Esophagus muscularis mucosa (tissue), 4 donors: Measurements from ENCODE around the gene IQCE. TPM values are rescaled to one million over a fixed set of nuclear protein-coding genes. Genes with fewer than 3 reads are reported as not detected.
A peak's percentile ranks its signal among the peaks of the same experiment; 100 is the strongest.

Experiments used
- DNase-seq: peaks from one replicate; pipeline ENCODE4 v3.0.0-alpha.2; 2017; ENCODE audit errors: extremely low spot score
- H3K27ac ChIP-seq, 4 donors: fragments of 200-600 bp; sonication (generic); replicated peaks in 1 of 4; 1 replicate in 3 of 4; 2 replicates in 1 of 4; pipeline ENCODE4 v1.5.1; 2016 to 2019; ENCODE audit warnings: mild to moderate bottlenecking in 1 of 4
- H3K27me3 ChIP-seq, 4 donors: fragments of 200-600 bp; sonication (generic); one replicate each; pipeline versions ENCODE4 v1.5.1 to v1.6.0; 2016 to 2019
- H3K36me3 ChIP-seq, 4 donors: fragments of 200-600 bp; sonication (generic); one replicate each; pipeline ENCODE4 v1.5.1; 2016 to 2019
- H3K4me1 ChIP-seq, 4 donors: fragments of 200-600 bp; sonication (generic); one replicate each; pipeline ENCODE4 v1.5.1; 2016 to 2019
- H3K4me3 ChIP-seq, 4 donors: fragments of 200-600 bp; sonication (generic); 1 replicate in 2 of 4; 2 replicates in 2 of 4; pipeline ENCODE4 v1.5.1; 2016 to 2019; ENCODE audit warnings: mild to moderate bottlenecking in 4 of 4, moderate library complexity in 1 of 4
- H3K9me3 ChIP-seq, 4 donors: fragments of 200-600 bp; sonication (generic); 1 replicate in 3 of 4; 2 replicates in 1 of 4; pipeline ENCODE4 v1.5.1; 2016 to 2019
- EP300 ChIP-seq: sonication (generic); formaldehyde crosslinking; IDR thresholded peaks from one replicate; pipeline ENCODE4 v1.6.1; 2017; ENCODE audit warnings: antibody characterized with exemption
- POLR2A ChIP-seq: fragments of 450-650 bp; IDR thresholded peaks from one replicate; pipeline ENCODE4 v1.6.1; 2017; ENCODE audit warnings: antibody characterized with exemption, moderate library complexity, mild to moderate bottlenecking, low read depth
- POLR2AphosphoS5 ChIP-seq, 2 donors: sonication (generic); formaldehyde crosslinking; IDR thresholded peaks; one replicate each; pipeline ENCODE4 v1.6.1; 2017; ENCODE audit warnings: antibody characterized with exemption in 2 of 2
- WGBS: methylation state at CpG from one replicate; pipeline ENCODE4 v1.1.5; 2018; 5-methylcytosine and 5-hydroxymethylcytosine counted together
- intact Hi-C: fragments of 100-400 bp; cut with DNase I; formaldehyde crosslinking; loops from one replicate; pipeline ENCODE4 v1.15.1; 2023
- total RNA-seq, 4 donors: library from RNA; depleted of rRNA; stranded (reverse); fragments of >200 nt; gene quantifications; one replicate each; pipeline versions ENCODE4 v1.1.0 to v1.2.1, GENCODE V29; 2016
- TF ChIP-seq, protein P1 (sequence below), 3 experiments: fragments of 200-600 bp in 2 of 3; fragments of 450-650 bp in 1 of 3; sonication (generic) in 2 of 3; IDR thresholded peaks; one replicate each; pipeline ENCODE4 v1.5.1; 2017 to 2019; ENCODE audit warnings: antibody characterized with exemption in 3 of 3, mild to moderate bottlenecking in 2 of 3, moderate library complexity in 1 of 3

IQCE gene
- total RNA-seq, 4 donors from 2014 or later = 13.0 to 22.4 (median 18.0) TPM

DNA sequence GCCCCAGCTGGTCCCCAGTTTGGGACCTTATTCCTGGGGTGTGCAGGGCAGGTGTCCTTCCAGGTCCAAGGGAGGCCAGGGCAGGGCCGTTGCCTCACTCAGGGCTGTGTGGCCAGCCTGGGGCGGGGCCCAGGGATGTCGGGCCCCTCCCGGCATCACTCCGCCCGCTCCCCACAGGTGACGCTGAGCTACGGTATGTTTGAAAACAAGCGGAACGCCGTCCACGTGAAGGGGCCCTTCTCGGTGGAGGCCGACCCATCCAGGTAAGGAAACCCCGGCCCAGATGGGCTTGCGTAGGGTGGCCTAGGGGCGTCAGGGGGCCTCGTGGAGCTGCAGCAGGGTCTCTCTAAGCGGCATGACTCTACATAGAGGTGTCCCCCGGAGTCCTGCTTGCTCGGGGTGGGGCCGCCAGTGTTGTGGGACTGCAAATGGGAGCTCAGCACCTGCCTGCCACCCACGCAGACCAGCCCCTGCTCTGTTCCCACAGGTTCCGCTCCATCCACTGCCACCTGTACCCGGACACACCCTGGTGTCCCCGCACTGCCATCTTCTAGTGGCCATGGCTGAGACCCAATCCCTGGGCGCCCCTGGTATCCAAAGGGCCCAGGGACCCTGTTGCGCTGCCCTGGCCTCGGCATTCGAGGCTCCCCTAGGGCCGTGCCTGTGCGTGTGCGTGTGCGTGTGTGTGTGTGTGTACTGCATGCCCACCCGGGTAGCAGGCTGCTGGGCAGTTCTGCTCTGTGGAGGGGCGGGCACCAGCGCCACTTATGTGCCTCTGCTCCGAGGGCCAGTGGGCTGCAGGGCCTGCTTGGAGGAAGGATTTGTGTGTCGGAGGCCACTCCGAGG lies 31.9 kb upstream of the IQCE start:
- Histone ChIP-seq H3K4me3 (no peak overlapping the region), H3K4me1 (peaks cover 61 to 98% (median 93%) of the 10 kb centered on the region in 4 donors), H3K9me3 (no peaks in the 10 kb centered on the region), H3K27me3 (peaks cover 0 to 96% (median 28%) of the 10 kb centered on the region in 4 donors), H3K27ac (no peak overlapping the region), H3K36me3 (peaks cover 0 to 32% (median 17%) of the 10 kb centered on the region in 4 donors)
- DNase-seq = no peak
- 90% methylated on average over 20 of the region's 40 CpGs for WGBS
- TF ChIP-seq POLR2A = no peak
- TF ChIP-seq POLR2AphosphoS5 (IDR thresholded peaks at IDR 0.05) = no peak
- TF ChIP-seq, protein P1, sequence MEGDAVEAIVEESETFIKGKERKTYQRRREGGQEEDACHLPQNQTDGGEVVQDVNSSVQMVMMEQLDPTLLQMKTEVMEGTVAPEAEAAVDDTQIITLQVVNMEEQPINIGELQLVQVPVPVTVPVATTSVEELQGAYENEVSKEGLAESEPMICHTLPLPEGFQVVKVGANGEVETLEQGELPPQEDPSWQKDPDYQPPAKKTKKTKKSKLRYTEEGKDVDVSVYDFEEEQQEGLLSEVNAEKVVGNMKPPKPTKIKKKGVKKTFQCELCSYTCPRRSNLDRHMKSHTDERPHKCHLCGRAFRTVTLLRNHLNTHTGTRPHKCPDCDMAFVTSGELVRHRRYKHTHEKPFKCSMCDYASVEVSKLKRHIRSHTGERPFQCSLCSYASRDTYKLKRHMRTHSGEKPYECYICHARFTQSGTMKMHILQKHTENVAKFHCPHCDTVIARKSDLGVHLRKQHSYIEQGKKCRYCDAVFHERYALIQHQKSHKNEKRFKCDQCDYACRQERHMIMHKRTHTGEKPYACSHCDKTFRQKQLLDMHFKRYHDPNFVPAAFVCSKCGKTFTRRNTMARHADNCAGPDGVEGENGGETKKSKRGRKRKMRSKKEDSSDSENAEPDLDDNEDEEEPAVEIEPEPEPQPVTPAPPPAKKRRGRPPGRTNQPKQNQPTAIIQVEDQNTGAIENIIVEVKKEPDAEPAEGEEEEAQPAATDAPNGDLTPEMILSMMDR (IDR thresholded peaks at IDR 0.05) = no peak
- TF ChIP-seq EP300 = no peak
- intact Hi-C loops = no loop called here

DNA sequence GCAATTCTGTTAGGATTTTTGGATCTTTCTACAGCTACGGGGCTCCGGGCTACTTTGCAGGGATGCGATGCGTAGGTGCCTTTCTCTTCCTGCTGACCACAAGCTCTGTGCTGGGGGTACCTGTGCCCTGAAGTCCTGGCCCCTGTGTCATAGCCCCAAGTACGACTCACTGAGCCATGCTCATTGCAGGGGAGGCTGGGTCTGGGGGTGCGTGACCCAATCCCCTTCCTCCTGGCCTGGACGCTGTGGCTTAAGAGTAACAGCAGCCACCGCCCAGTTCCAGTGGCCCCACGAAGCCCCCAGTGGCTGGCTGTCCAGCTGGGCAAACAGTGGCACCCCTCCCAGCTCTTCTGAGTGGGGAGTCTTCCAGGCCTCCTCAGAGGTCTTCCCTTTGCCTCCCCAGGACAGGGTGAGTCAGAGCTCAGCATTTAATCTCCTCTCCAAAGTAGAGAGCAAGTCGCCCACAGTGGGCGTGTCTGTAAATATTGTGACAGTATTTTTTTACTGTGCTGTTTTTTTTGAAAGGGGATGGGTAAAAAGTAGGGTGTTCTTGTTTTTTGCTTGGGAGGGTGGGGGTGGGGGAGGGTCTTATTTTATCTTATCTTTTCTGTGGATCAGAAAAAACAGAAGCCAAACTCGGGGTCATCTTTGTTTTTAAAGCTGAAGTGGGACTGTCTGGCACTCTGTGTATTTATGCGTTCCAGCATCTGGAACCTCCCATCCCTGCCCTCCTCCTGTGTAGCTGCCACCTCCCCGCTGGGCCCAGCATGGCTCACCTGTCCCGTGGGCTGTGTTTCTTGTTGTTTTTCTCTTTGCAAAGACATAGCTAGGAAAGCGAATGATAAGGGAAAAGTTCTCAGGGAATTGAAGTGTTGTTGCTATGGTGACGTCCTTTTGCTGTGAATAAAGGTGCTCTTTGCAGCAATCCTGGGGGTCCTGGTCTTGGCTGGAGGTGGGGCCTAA lies 31.0 kb upstream of the IQCE start:
- DNase-seq = no peak
- no peak for TF ChIP-seq EP300
- Histone ChIP-seq H3K9me3 (no peaks in the 10 kb centered on the region), H3K36me3 (peaks cover 0 to 32% (median 17%) of the 10 kb centered on the region in 4 donors), H3K4me3 (no peak overlapping the region), H3K4me1 (peaks cover 58 to 89% (median 84%) of the 10 kb centered on the region in 4 donors), H3K27me3 (peaks cover 0 to 87% (median 19%) of the 10 kb centered on the region in 4 donors), H3K27ac (no peak overlapping the region)
- intact Hi-C loops = no loop called here
- 64% methylated on average over 10 of the region's 17 CpGs for WGBS

DNA sequence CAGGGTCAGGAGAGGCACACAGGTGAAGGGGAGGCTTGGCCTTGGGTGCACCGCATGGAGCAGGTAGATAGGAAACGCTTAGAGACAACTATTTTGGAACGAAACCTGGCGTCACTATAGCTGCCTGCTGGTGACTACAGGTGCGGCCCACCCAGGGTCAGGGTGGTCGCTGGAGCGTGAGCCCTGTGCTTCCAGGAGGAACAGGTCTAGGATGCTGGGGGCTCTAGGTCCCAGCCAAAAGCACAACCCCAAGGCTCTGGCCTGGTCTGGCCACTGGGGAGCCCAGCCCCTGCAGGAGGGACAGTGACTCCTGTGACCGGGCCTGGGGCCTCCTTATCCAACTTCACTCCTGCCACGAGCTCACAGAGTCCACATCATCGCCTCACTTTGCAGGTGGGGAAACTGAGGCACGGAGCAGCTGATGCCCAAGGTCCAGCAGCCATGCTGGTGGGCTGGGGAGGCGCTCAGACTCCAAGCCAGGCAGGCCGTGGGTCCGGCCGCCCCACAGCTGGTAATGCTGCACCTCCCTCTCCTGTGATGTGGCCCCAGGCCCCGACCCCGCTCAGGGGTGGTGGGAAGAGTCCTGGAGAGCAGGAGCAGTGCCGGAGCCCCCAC lies 30.2 kb upstream of the IQCE start:
- WGBS = 81% methylated on average over 10 of the region's 18 CpGs
- Histone ChIP-seq H3K36me3 (peaks cover 0 to 32% (median 17%) of the 10 kb centered on the region in 4 donors), H3K9me3 (no peaks in the 10 kb centered on the region), H3K4me3 (no peak overlapping the region), H3K4me1 (peaks cover 50 to 81% (median 76%) of the 10 kb centered on the region in 4 donors), H3K27ac (peak overlapping the region in 3 of 4 donors; percentile 4 to 71 (median 68)), H3K27me3 (peaks cover 0 to 79% (median 12%) of the 10 kb centered on the region in 4 donors)
- DNase-seq = no peak
- no peak for TF ChIP-seq POLR2A
- TF ChIP-seq, protein P1 (IDR thresholded peaks at IDR 0.05) = no peak
- no peak for TF ChIP-seq POLR2AphosphoS5 (IDR thresholded peaks at IDR 0.05)
- no peak for TF ChIP-seq EP300
- intact Hi-C loops = no loop called here

DNA sequence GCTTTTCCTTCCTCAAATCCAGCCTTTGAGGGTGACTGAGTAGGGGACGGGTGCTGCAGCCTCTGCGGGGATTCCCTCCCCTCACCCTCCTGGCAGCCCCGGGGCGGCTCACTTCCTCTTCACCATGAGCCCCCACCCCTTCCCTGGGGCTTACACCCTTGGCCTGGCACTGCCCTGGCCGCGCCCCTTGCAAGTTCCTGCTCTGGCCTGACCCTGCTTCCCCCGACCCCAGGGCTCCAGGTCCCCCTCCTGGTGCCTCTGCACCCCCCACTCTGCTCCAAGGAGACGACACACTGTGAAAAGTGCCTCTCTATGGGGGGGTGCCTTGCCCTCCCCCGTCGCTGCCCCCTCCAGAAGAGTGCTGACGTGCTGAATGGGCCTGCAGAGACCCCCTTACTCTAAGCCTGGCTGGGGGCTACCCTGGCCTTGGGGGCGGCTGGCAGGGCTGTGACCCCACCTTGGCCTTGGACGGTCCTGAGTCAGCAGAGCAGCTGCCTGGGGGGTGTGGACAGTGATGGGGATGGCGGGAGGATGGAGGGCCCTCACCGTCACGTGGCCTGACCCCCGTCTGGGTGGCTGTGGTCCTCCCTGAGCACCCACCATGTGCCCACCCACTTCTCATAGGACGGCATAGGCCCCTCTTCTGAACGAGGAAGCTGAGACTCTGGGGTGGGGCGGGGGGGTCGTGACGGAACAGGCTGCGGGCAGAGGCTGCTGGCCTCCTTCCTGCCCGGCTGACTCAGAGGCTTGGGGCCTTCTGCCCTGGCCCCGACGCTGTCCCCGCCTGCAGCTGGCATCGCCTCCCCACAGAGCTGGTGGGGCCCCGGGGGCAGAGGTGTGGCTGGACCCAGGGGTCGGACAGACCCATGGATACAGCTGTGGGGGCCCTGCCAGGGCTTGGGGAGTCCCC lies 29.4 kb upstream of the IQCE start:
- TF ChIP-seq, protein P1 (IDR thresholded peaks at IDR 0.05) = no peak
- Histone ChIP-seq H3K4me1 (peaks cover 42 to 73% (median 68%) of the 10 kb centered on the region in 4 donors), H3K4me3 (no peak overlapping the region), H3K36me3 (peaks cover 0 to 32% (median 17%) of the 10 kb centered on the region in 4 donors), H3K9me3 (no peaks in the 10 kb centered on the region), H3K27ac (peak overlapping the region; percentile 59 to 75 (median 70)), H3K27me3 (peaks cover 0 to 71% (median 7%) of the 10 kb centered on the region in 4 donors)
- WGBS = 70% methylated on average over 17 of the region's 30 CpGs
- no peak for DNase-seq
- intact Hi-C loops = no loop called here
